NCI-H1105 (cell line): Measurements from ENCODE around the gene ACO2.
"Not testable (repeated sequence)": the region's sequence is repeated elsewhere in the genome, so short reads cannot be mapped to it uniquely, and the experiment has no call there.

ENCODE experiments used
- DNase-seq: peaks from one replicate; lab custom pipeline; 2025; lab: John Stamatoyannopoulos, UW

Gene ACO2

GRCh38 chr22:41448189-41448808 is 20.6 kb upstream of the ACO2 start:
- peak; percentile 96 for DNase-seq

DNA sequence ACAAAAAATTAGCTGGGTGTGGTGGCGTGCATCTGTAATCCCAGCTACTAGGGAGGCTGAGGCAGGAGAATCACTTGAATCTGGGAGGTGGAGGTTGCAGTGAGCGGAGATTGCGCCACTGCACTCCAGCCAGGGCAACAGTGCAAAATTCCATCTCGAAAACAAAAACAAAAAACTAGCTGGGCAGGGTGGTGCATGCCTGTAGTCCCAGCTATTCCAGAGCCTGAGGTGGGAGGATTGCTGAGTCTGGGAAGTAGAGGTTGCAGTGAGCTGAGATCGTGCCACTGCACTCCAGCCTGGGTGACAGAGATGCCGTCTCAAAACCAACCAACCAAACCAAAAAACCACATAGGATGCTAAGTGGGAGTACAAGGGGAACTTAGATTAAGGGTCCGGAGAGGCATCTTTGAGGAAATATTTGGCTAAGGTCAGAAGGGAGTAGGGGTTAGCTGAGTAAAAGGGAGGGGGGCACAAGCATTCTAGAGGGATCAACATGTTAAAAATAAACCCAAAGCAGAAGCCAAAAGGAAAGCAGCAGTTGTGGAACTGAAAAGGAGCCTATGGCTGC is 10.7 kb upstream of the ACO2 start:
- no peak for DNase-seq

- no peak for DNase-seq
Observed at GRCh38 chr22:41459431-41459830, 9.5 kb upstream of the ACO2 start.

- DNase-seq, result not testable (repeated sequence)
Observed at GRCh38 chr22:41460071-41460470, 8.8 kb upstream of the ACO2 start.

DNA sequence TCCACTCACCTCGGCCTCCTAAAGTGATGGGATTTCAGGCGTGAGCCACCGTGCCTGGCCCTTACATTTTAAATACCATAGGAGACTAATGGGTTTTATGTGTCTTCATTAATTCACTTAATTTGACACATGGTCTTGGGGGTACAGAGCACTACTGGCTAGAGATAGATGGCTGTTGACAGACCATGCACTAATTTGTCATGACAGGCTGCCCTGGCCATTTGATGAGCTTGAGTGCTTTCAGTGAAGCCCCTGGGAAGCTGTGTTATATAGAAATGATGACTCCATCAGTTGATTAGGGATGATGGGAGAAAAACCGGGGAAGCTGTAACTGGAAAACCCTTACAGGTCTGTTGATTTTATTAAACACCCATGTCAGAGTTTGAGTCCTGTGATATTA is 7.0 kb upstream of the ACO2 start:
- no peak for DNase-seq

- no peak for DNase-seq
Observed at GRCh38 chr22:41469218-41469851, 418 bp downstream of the ACO2 start.

GRCh38 chr22:41470886-41471285 is 2.0 kb downstream of the ACO2 start:
- no peak for DNase-seq

DNA sequence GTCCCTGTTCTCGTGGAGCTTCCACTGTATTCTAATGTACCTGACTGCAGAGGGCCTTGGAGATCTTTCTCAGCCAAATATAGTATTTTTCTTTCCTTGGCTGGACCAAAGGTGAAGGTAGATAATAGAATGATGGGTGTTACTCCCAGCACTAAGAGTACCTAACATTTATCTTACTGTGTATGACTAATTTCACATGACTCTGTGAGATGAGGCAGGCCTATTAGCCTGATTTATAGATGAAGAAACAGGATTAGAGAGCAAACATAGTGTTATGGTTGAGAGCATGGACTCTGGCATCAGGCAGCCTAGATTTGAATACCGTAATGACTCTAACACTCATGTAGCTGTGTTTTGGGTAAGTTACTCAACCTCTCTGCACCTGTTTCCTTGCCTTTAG is 2.7 kb downstream of the ACO2 start:
- no peak for DNase-seq

GRCh38 chr22:41474872-41475451 is 6.0 kb downstream of the ACO2 start:
- DNase-seq, result no peak

DNA sequence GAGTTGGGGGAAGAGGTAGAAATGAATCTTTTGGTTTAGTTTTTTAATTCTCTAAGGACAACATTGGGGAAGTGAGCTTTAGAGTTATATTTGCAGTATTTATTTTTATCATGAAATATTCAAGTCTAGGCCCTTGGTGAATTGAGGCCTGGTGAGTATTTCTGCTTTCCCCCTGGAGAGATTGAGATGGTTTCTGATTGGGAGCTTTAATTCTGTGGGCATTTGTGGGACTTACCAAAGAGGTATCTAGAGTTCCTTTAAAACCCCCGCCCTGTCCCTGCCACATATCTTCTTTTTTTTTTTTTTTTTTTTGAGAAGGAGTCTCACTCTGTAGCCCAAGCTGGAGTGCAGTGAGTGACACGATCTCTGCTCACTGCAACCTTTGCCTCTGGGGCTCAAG is 9.6 kb downstream of the ACO2 start:
- no peak for DNase-seq

DNA sequence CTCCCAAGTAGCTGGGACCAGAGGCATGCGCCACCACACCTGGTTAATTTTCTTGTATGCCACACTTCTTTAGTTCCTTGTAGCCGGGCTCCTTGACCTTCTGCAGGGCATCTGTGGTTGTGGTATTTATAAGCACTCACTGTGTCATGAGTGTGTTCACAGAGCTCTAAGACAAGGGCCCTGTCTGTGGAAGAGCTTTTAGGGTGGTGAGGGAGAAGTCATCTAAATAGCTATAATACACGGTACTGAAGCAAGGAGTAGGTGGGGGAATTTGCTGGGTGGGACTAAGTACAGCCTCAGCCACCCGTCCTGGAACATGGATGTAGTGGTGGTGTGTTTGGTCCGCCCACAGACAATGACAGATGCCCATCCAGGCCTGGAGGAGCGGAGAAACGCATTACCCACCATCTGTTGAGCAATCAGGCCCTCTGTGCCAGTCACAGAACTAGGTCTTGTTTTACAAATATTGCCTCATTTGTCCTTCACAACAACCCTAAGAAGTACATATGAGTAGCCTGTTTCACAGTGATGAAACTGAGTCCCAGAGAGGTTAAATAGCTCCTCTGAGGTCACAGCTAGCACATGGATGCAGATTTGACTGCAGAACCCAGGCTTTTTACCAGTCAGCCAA is 10.1 kb downstream of the ACO2 start:
- no peak for DNase-seq

DNA sequence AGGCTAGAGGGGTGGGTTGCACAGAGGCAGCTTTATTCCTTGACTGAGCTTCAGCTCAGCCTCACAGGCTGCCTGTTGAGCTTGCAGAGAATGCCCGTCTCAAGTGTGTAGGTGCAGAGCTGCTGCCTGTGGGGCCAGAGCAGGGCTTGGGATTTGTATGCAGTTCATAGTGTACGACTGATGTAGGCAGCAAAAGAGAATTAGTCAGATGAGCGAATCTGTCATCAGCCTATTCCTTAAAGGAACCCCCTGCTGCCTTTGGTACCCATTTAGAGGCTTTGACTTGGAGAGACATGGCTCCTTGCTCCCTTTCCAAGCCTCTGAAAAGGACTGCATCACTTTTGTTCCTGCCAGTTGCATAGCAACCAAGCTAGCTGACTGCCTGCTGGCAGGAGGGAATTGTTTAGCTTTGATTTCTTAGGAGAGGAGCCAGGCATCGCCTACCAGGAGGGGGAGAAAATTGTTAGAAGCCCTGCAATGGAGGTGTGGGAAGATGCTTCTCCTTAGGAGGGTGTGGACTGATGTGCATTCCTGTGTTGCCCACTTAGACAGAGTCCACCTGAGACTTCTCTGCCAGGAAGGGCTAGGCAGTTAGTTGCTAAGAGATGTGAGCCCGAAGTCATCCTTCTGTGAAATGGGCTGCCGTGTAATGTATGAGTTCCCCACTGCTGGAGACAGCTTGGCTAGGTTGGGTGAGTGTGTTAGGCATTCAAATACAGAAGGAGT is 10.9 kb downstream of the ACO2 start:
- DNase-seq, result no peak

- DNase-seq, result no peak
Observed at GRCh38 chr22:41480397-41480735, 11.4 kb downstream of the ACO2 start.

GRCh38 chr22:41481131-41481830 is 12.4 kb downstream of the ACO2 start:
- no peak for DNase-seq

DNA sequence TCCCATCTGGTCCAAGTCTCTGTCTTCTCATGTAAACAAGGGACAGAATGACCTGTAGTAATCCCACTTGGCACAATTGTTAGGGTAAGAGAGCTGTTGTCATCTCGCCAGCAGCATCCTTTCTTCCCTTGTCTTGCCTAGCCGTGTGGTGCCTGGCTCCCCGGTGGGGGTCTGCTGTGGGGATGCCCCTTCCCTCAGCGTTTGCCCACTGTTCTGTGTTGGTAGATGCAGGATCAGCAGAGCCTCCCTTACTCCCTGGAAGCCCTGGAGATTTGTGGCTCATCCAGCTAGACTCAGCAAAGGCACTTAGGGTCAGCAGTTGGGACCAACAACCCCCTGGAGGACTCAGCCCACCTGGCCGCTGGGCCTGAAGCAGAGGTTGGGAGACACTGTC is 13.0 kb downstream of the ACO2 start:
- no peak for DNase-seq

- no peak for DNase-seq
Observed at GRCh38 chr22:41482319-41482935, 13.5 kb downstream of the ACO2 start.

- DNase-seq, result no peak
Observed at GRCh38 chr22:41485033-41485432, 16.1 kb downstream of the ACO2 start.

- no peak for DNase-seq
Observed at GRCh38 chr22:41487037-41487935, 18.4 kb downstream of the ACO2 start.

- DNase-seq, result no peak
Observed at GRCh38 chr22:41488076-41488475, 19.2 kb downstream of the ACO2 start.
